Measurements from ENCODE around the gene FAM163A. TPM values are rescaled to one million over a fixed set of nuclear protein-coding genes. Genes with fewer than 3 reads are reported as not detected.

The FAM163A gene
- total and polyA plus RNA-seq, 2 donors from 2014 or later: not detected

- H3K9ac ChIP-seq (ENCODE audit: low read length in 3 of 3): no peak overlapping the region
- no peak overlapping the region for H3K27ac ChIP-seq (ENCODE audit: low read depth in 2 of 2, low read length in 2 of 2)
- H3K9me3 ChIP-seq (ENCODE audit: control insufficient read depth in 2 of 3, insufficient read depth in 1 of 3, low read length in 3 of 3): no peaks in the 10 kb centered on the region
- H3K27me3 ChIP-seq (ENCODE audit: control insufficient read depth, insufficient read depth, low read length): no peaks in the 10 kb centered on the region
- no peaks in the 10 kb centered on the region for H3K4me1 ChIP-seq (ENCODE audit: control insufficient read depth in 2 of 3, insufficient read depth in 2 of 3, low read depth in 1 of 3, low read length in 3 of 3)
- no peak for FAIRE-seq
- no peak for TF ChIP-seq CTCF (IDR thresholded peaks at IDR 0.05; ENCODE audit: borderline replicate concordance, extremely low read depth, insufficient read depth)
- intact Hi-C loops (cut with DNase I): no loop called here
- DNase-seq: no peak
- H3K36me3 ChIP-seq (ENCODE audit: control insufficient read depth in 2 of 3, insufficient read depth in 3 of 3, low read length in 3 of 3): no peaks in the 10 kb centered on the region
- no peak overlapping the region for H3K4me3 ChIP-seq (ENCODE audit: low read length in 3 of 3)
These were observed 42.6 kb downstream of the FAM163A start for GRCh38 chr1:179785728-179786127.

- DNase-seq: no peak
- H3K4me3 ChIP-seq (ENCODE audit: low read length in 3 of 3): no peak overlapping the region
- no peak for FAIRE-seq
- H3K27me3 ChIP-seq (ENCODE audit: control insufficient read depth, insufficient read depth, low read length): no peaks in the 10 kb centered on the region
- H3K9ac ChIP-seq (ENCODE audit: low read length in 3 of 3): no peak overlapping the region
- intact Hi-C loops (cut with DNase I): no loop called here
- H3K36me3 ChIP-seq (ENCODE audit: control insufficient read depth in 2 of 3, insufficient read depth in 3 of 3, low read length in 3 of 3): no peaks in the 10 kb centered on the region
- no peaks in the 10 kb centered on the region for H3K9me3 ChIP-seq (ENCODE audit: control insufficient read depth in 2 of 3, insufficient read depth in 1 of 3, low read length in 3 of 3)
- TF ChIP-seq CTCF (IDR thresholded peaks at IDR 0.05; ENCODE audit: borderline replicate concordance, extremely low read depth, insufficient read depth): no peak
- H3K4me1 ChIP-seq (ENCODE audit: control insufficient read depth in 2 of 3, insufficient read depth in 2 of 3, low read depth in 1 of 3, low read length in 3 of 3): no peaks in the 10 kb centered on the region
- H3K27ac ChIP-seq (ENCODE audit: low read depth in 2 of 2, low read length in 2 of 2): no peak overlapping the region
These were observed 44.0 kb downstream of the FAM163A start for GRCh38 chr1:179786815-179787685.

GRCh38 chr1:179788259-179788658 lies 45.2 kb downstream of the FAM163A start:
- intact Hi-C loops (cut with DNase I): no loop called here
- no peak for FAIRE-seq

More at GRCh38 chr1:179788259-179788658, 45.2 kb downstream of the FAM163A start:
- H3K36me3 ChIP-seq (ENCODE audit: control insufficient read depth in 2 of 3, insufficient read depth in 3 of 3, low read length in 3 of 3): no peaks in the 10 kb centered on the region
- no peak overlapping the region for H3K4me3 ChIP-seq (ENCODE audit: low read length in 3 of 3)
- no peak overlapping the region for H3K9ac ChIP-seq (ENCODE audit: low read length in 3 of 3)
- TF ChIP-seq CTCF (IDR thresholded peaks at IDR 0.05; ENCODE audit: borderline replicate concordance, extremely low read depth, insufficient read depth): no peak
- no peaks in the 10 kb centered on the region for H3K27me3 ChIP-seq (ENCODE audit: control insufficient read depth, insufficient read depth, low read length)
- no peak overlapping the region for H3K27ac ChIP-seq (ENCODE audit: low read depth in 2 of 2, low read length in 2 of 2)
- no peaks in the 10 kb centered on the region for H3K4me1 ChIP-seq (ENCODE audit: control insufficient read depth in 2 of 3, insufficient read depth in 2 of 3, low read depth in 1 of 3, low read length in 3 of 3)
- DNase-seq: no peak
- H3K9me3 ChIP-seq (ENCODE audit: control insufficient read depth in 2 of 3, insufficient read depth in 1 of 3, low read length in 3 of 3): no peaks in the 10 kb centered on the region

Data from kidney (tissue), 14 donors.